B cell (primary cell): ENCODE measurements around the gene RPS18. TPM values are rescaled to one million over a fixed set of nuclear protein-coding genes. Genes with fewer than 3 reads are reported as not detected.

ENCODE experiments used
- ATAC-seq: fragments of 200-7000 bp; cut with Tn5 transposase; one replicate; pipeline ENCODE4 v1.10.0; 2021; ENCODE audit warnings: low read depth, mild to moderate bottlenecking, moderate number of reproducible peaks, moderate library complexity
- CTCF ChIA-PET: fragments of 350-600 bp; sonication (Branson Sonifier 250); formaldehyde crosslinking; loops from one replicate; lab custom pipeline; 2021; ENCODE audit warnings: antibody characterized with exemption, inconsistent platforms; lab: Charles Lee
- POLR2A ChIA-PET: fragments of 350-600 bp; sonication (Branson Sonifier 250); formaldehyde crosslinking; loops from one replicate; lab custom pipeline; 2021; ENCODE audit warnings: antibody characterized with exemption; lab: Charles Lee
- DNase-seq: peaks from one replicate; pipeline ENCODE4 v3.0.0; 2013
- H2AFZ ChIP-seq: 2 replicates; pipeline ENCODE4 v1.6.1; 2012; ENCODE audit warnings: mild to moderate bottlenecking, low read depth, low read length; ENCODE audit not compliant: insufficient read depth, poor library complexity, severe bottlenecking
- H3K27ac ChIP-seq, 2 donors: 1 replicate in 1 of 2; 2 replicates in 1 of 2; pipeline ENCODE4 v1.5.1; 2012 to 2013; ENCODE audit warnings: low read length in 2 of 2, mild to moderate bottlenecking in 2 of 2, moderate library complexity in 1 of 2
- H3K27me3 ChIP-seq, 4 experiments: fragments of 200-600 bp in 1 of 4; sonication (generic) in 1 of 4; replicated peaks in 1 of 4; 1 replicate in 2 of 4; 2 replicates in 2 of 4; pipeline versions ENCODE4 v1.6.1 to v1.7.0; 2013 to 2016; ENCODE audit warnings: low read length in 3 of 4, mild to moderate bottlenecking in 2 of 4, mixed read lengths in 1 of 4, moderate library complexity in 1 of 4; ENCODE audit not compliant: insufficient read depth in 4 of 4, control insufficient read depth in 3 of 4; ENCODE audit errors: control extremely low read depth in 1 of 4
- H3K36me3 ChIP-seq, 2 experiments: replicated peaks in 1 of 2; 1 replicate in 1 of 2; 2 replicates in 1 of 2; pipeline versions ENCODE4 v1.6.1 to v1.7.1; 2013; ENCODE audit warnings: low read length in 1 of 2; ENCODE audit not compliant: insufficient read depth in 2 of 2, control insufficient read depth in 1 of 2; ENCODE audit errors: control extremely low read depth in 1 of 2, extremely low read depth in 1 of 2
- H3K4me1 ChIP-seq, 2 donors: fragments of 200-600 bp in 1 of 2; sonication (generic) in 1 of 2; 1 replicate in 1 of 2; 2 replicates in 1 of 2; pipeline versions ENCODE4 v1.5.1 to v1.6.1; 2013 to 2017; ENCODE audit warnings: low read length in 2 of 2; ENCODE audit not compliant: control insufficient read depth in 2 of 2, insufficient read depth in 2 of 2
- H3K4me2 ChIP-seq: replicated peaks from 2 replicates; pipeline ENCODE3; 2012; ENCODE audit warnings: mild to moderate bottlenecking, low read depth, low read length; ENCODE audit not compliant: poor library complexity, severe bottlenecking
- H3K4me3 ChIP-seq, 5 experiments: fragments of 200-600 bp in 1 of 5; sonication (generic) in 1 of 5; 1 replicate in 3 of 5; 2 replicates in 2 of 5; pipeline versions ENCODE4 v1.5.1 to v1.7.0; 2011 to 2016; ENCODE audit warnings: low read length in 4 of 5, mild to moderate bottlenecking in 4 of 5, low read depth in 2 of 5, control low read depth in 1 of 5, moderate library complexity in 1 of 5; ENCODE audit not compliant: insufficient read depth in 1 of 5; ENCODE audit errors: control extremely low read depth in 1 of 5, extremely low read depth in 1 of 5
- H3K79me2 ChIP-seq: fragments of 200-600 bp; sonication (generic); one replicate; pipeline ENCODE4 v1.6.0; 2016; ENCODE audit warnings: low read length; ENCODE audit not compliant: control insufficient read depth, insufficient read depth
- H3K9ac ChIP-seq: fragments of 200-600 bp; sonication (generic); 2 replicates; pipeline ENCODE4 v1.6.1; 2017; ENCODE audit warnings: mild to moderate bottlenecking, low read length, moderate library complexity
- H3K9me3 ChIP-seq, 3 donors: one replicate each; pipeline versions ENCODE4 v1.6.1 to v1.7.1; 2013; ENCODE audit warnings: low read length in 2 of 3; ENCODE audit not compliant: control insufficient read depth in 2 of 3, insufficient read depth in 1 of 3; ENCODE audit errors: control extremely low read depth in 1 of 3
- H4K20me1 ChIP-seq: 2 replicates; pipeline ENCODE4 v1.6.0; 2012; ENCODE audit warnings: mild to moderate bottlenecking, low read length; ENCODE audit not compliant: insufficient read depth, control insufficient read depth, poor library complexity, severe bottlenecking
- H3K27ac Mint-ChIP-seq: one replicate; pipeline ENCODE4 v1.8.0; 2021; ENCODE audit warnings: mixed read lengths
- H3K27me3 Mint-ChIP-seq: one replicate; pipeline ENCODE4 v1.8.0; 2021; ENCODE audit warnings: mixed read lengths
- H3K4me1 Mint-ChIP-seq: one replicate; pipeline ENCODE4 v1.8.0; 2021; ENCODE audit warnings: mixed read lengths
- H3K4me3 Mint-ChIP-seq: one replicate; pipeline ENCODE4 v1.8.0; 2021; ENCODE audit warnings: mixed read lengths
- H3K9me3 Mint-ChIP-seq: one replicate; pipeline ENCODE4 v1.8.0; 2022; ENCODE audit warnings: mixed read lengths; ENCODE audit not compliant: insufficient read depth
- EZH2 ChIP-seq: IDR thresholded peaks from 2 replicates; pipeline ENCODE4 v1.6.1; 2012; ENCODE audit warnings: borderline replicate concordance, low read depth, mild to moderate bottlenecking, moderate library complexity, low read length; ENCODE audit not compliant: insufficient read depth, poor library complexity, severe bottlenecking
- WGBS: methylation state at CpG from one replicate; pipeline ENCODE4 v1.1.5; 2013; ENCODE audit warnings: missing lambda C conversion rate; ENCODE audit not compliant: insufficient coverage; 5-methylcytosine and 5-hydroxymethylcytosine counted together
- intact Hi-C: fragments of 100-400 bp; cut with micrococcal nuclease; formaldehyde crosslinking; loops from one replicate; pipeline ENCODE4 v1.10.0; 2022
- polyA plus RNA-seq: library from polyadenylated mRNA; depleted of rRNA; stranded (reverse); fragments of >200 nt; gene quantifications from 2 replicates; pipeline ENCODE4 v1.2.3, GENCODE V29; 2012
- total RNA-seq, 2 donors: library from RNA; stranded (reverse); fragments of 120-200 nt in 1 of 2; gene quantifications; 1 replicate in 1 of 2; 2 replicates in 1 of 2; pipeline versions ENCODE4 v1.2.3 to v1.2.4, GENCODE V29; 2013 to 2022
- TF ChIP-seq, protein P1 (sequence below): fragments of 200-600 bp; IDR thresholded peaks from one replicate; pipeline ENCODE4 v1.8.0; 2022; ENCODE audit warnings: antibody characterized with exemption, mild to moderate bottlenecking

Gene RPS18
- total and polyA plus RNA-seq, 2 donors (not counting 1 experiment from before 2014, with no cell fraction given), result 3,830 to 5,829 TPM

DNA sequence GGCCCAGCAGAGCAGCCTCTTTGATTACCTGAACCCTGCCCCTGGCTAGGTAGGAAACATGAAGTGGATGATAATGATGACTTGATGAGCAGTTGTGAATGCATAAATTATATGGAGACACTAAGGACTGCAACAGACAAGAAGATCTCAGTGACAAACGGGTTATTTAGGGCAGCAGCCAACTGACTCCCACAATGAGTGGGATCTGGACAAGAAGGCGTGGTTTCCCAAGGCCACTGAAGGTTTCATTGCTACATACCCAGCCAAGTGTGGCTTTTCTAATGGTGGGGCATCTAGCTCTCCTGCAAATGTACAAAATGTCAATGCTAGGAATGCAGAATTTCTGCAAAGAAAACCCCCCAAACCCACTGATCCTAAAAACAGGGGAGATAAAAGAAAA is 34.1 kb upstream of the RPS18 start:
- CTCF ChIA-PET, result interaction anchor here (1.1 to 1.2 kb wide), 4 partner anchors 33 to 237 kb away, joined by 3 to 4 read pairs (median 4); partner anchors contain the start of gene VPS52
- 80% methylated on average over 2 of the region's 2 CpGs for WGBS

DNA sequence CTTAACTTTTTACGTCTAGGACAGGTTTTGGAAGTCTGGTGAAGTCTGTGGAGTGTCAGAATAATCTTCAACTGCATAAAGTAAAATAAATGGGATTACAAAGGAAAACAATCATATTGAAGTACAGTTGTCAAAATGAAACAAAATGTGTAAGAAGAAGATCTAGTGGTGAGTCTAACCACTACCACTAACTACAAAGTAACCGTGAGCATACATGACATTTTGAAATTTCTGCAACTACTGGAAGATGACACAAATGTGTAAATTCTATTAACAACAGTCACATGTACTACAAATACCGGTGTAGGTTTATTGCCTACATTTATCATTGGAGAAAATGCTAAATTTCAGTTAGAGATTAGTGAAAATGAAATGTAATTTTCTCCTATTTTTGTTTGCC is 29.9 kb upstream of the RPS18 start:
- H4K20me1 ChIP-seq, result no peaks in the 10 kb centered on the region
- no peak overlapping the region for H3K9ac ChIP-seq
- no peaks in the 10 kb centered on the region for H3K79me2 ChIP-seq
- H3K4me3 ChIP-seq, result no peak overlapping the region
- no peak overlapping the region for H3K27ac ChIP-seq
- Mint-ChIP-seq H3K4me1 (peaks cover 3% of the 10 kb centered on the region), H3K9me3 (no peaks in the 10 kb centered on the region), H3K27me3 (peaks cover 34% of the 10 kb centered on the region), H3K27ac (no peak overlapping the region), H3K4me3 (no peak overlapping the region)
- TF ChIP-seq, protein P1, sequence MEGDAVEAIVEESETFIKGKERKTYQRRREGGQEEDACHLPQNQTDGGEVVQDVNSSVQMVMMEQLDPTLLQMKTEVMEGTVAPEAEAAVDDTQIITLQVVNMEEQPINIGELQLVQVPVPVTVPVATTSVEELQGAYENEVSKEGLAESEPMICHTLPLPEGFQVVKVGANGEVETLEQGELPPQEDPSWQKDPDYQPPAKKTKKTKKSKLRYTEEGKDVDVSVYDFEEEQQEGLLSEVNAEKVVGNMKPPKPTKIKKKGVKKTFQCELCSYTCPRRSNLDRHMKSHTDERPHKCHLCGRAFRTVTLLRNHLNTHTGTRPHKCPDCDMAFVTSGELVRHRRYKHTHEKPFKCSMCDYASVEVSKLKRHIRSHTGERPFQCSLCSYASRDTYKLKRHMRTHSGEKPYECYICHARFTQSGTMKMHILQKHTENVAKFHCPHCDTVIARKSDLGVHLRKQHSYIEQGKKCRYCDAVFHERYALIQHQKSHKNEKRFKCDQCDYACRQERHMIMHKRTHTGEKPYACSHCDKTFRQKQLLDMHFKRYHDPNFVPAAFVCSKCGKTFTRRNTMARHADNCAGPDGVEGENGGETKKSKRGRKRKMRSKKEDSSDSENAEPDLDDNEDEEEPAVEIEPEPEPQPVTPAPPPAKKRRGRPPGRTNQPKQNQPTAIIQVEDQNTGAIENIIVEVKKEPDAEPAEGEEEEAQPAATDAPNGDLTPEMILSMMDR, result no peak
- TF ChIP-seq EZH2, result no peak
- peaks cover 0 to 8% (median 0%) of the 10 kb centered on the region in 4 experiments for H3K27me3 ChIP-seq
- H3K36me3 ChIP-seq, result no peaks in the 10 kb centered on the region
- DNase-seq, result no peak
- no peak overlapping the region for H3K4me2 ChIP-seq
- H3K9me3 ChIP-seq, result no peaks in the 10 kb centered on the region
- CTCF ChIA-PET, result no interaction called here
- H2AFZ ChIP-seq, result no peak overlapping the region
- no CpG with 5 or more reads among the region's 3 CpGs for WGBS
- H3K4me1 ChIP-seq, result no peaks in the 10 kb centered on the region
- ATAC-seq, result no peak
- POLR2A ChIA-PET, result no interaction called here
- intact Hi-C loops, result loop anchor here (10.0 kb wide), 1 partner anchor 347 kb away; no protein-coding TSS in a partner anchor

More for the DNA sequence above, 34.1 kb upstream of the RPS18 start:
- Histone ChIP-seq H3K36me3 (no peaks in the 10 kb centered on the region), H3K4me1 (no peaks in the 10 kb centered on the region), H3K79me2 (no peaks in the 10 kb centered on the region), H2AFZ (no peak overlapping the region), H3K9me3 (no peaks in the 10 kb centered on the region), H4K20me1 (no peaks in the 10 kb centered on the region), H3K27ac (no peak overlapping the region), H3K4me3 (no peak overlapping the region), H3K4me2 (no peak overlapping the region), H3K27me3 (peaks cover 0 to 24% (median 3%) of the 10 kb centered on the region in 4 experiments), H3K9ac (no peak overlapping the region)
- ATAC-seq (no peak), DNase-seq (no peak)
- Mint-ChIP-seq H3K9me3 (no peaks in the 10 kb centered on the region), H3K4me1 (peaks cover 3% of the 10 kb centered on the region), H3K4me3 (no peak overlapping the region), H3K27ac (no peak overlapping the region), H3K27me3 (peaks cover 49% of the 10 kb centered on the region)
- POLR2A ChIA-PET, result interaction anchor here (0.6 kb wide), 1 partner anchor 237 kb away, joined by 6 read pairs; no protein-coding TSS in a partner anchor
- intact Hi-C loops, result no loop called here
- no peak for TF ChIP-seq EZH2
- TF ChIP-seq, protein P1, result no peak
